NCI-H1105 treated with DMSO at 0.1 percent for 48 hours (cell line): ENCODE measurements around the gene SH2D1A.

ENCODE experiments used
- DNase-seq: peaks from one replicate; lab custom pipeline; 2025; lab: John Stamatoyannopoulos, UW

Gene SH2D1A

DNA sequence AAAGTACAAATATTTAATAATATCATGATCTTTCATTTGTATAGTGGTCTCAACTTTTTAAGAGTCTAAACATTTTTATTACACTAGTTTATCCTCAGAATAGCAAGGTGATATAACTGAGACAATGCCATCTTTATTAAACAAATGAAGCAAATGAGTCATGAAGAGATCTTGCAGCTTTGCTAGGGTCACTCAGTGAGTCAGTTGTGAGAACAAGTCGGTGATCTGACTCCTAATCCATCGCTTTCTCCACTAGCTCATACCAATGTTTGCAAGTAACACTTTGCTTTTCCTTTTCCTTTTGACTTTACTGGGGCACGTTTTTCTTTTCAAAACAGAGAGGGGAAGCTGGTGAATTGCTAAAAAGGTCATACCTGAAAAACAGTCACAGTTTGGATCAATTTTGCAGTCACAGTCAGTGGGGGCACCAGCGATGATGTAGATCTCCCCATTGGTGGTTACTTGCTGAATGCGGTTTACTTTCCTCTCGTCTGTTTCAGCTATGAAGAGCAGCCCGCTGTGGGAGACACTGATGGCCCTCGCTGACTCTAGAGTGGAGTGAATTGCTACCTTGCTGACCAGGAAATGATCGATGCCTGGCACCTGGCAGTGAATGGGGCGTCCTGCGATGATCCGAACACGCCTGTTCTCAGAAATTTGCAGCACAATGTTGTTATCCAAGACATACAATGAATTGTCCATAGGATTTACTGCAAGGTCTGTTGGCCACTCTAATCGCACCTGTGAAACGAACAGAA lies 75.7 kb downstream of the SH2D1A start:
- no peak for DNase-seq
